HCT116 (cell line): ENCODE data around the gene OTUD5. TPM values are rescaled to one million over a fixed set of nuclear protein-coding genes. Genes with fewer than 3 reads are reported as not detected.

Experiments used
- ATAC-seq: fragments of 200-7000 bp; cut with Tn5 transposase; 2 replicates; pipeline ENCODE4 v1.9.1; 2020; ENCODE audit warnings: mild to moderate bottlenecking, moderate library complexity
- BruUV-seq: library from RNA; stranded (reverse); fragments of 400-500 nt; replicated peaks from 2 replicates; lab custom pipeline; 2021; lab: Mats Ljungman, UMichigan
- CTCF ChIA-PET: fragments of 300-600 bp; sonication (Branson Sonifier 250); formaldehyde crosslinking; loops from one replicate; lab custom pipeline; 2021; ENCODE audit warnings: antibody characterized with exemption; lab: Charles Lee
- POLR2A ChIA-PET: fragments of 300-600, 350-600 bp; sonication (Branson Sonifier 250); formaldehyde crosslinking; loops from one replicate; lab custom pipeline; 2021; ENCODE audit warnings: antibody characterized with exemption; lab: Charles Lee
- RAD21 ChIA-PET, 2 experiments: fragments of 300-600 bp; sonication (Branson Sonifier 250); formaldehyde crosslinking; loops; one replicate each; lab custom pipeline; 2023; ENCODE audit warnings: low total read pairs in 2 of 2; ENCODE audit not compliant: uncharacterized antibody in 2 of 2, unreplicated experiment in 2 of 2, low non-redundant PET in 1 of 2; lab: Charles Lee
- DNase-seq: peaks from one replicate; pipeline ENCODE4 v3.0.0-alpha.2; 2010; ENCODE audit warnings: low read depth, low spot score
- H2AFZ ChIP-seq: fragments of 200-600 bp; shearing (Covaris generic), sonication (generic); 2 replicates; pipeline ENCODE4 v1.6.1; 2017; ENCODE audit warnings: low read depth, mixed run types, mixed read lengths, antibody characterized with exemption, low read length; ENCODE audit not compliant: poor library complexity, severe bottlenecking
- H3K27ac ChIP-seq: 2 replicates; pipeline ENCODE4 v1.5.1; 2012; ENCODE audit warnings: low read depth, low read length
- H3K27me3 ChIP-seq: fragments of 200-600 bp; sonication (generic); 2 replicates; pipeline ENCODE4 v1.6.1; 2016; ENCODE audit warnings: mixed run types, low read length, mixed read lengths; ENCODE audit not compliant: insufficient read depth
- H3K36me3 ChIP-seq, 2 experiments: fragments of 200-500 bp in 1 of 2; fragments of 200-600 bp in 1 of 2; sonication (Bioruptor generic) in 1 of 2; sonication (generic) in 1 of 2; 2 replicates each; pipeline versions ENCODE4 v1.5.1 to v1.6.1; 2014 to 2016; ENCODE audit warnings: low read length in 2 of 2, inconsistent platforms in 1 of 2, mixed read lengths in 1 of 2, mixed run types in 1 of 2; ENCODE audit not compliant: insufficient read depth in 2 of 2, control insufficient read depth in 1 of 2
- H3K4me1 ChIP-seq, 2 experiments: fragments of 200-600 bp in 1 of 2; sonication (generic) in 1 of 2; 2 replicates each; pipeline versions ENCODE4 v1.5.1 to v1.6.1; 2012 to 2017; ENCODE audit warnings: low read length in 2 of 2, inconsistent platforms in 1 of 2, mild to moderate bottlenecking in 1 of 2, mixed read lengths in 1 of 2, mixed run types in 1 of 2, moderate library complexity in 1 of 2; ENCODE audit not compliant: insufficient read depth in 2 of 2, control insufficient read depth in 1 of 2
- H3K4me2 ChIP-seq: fragments of 200-600 bp; sonication (generic); 2 replicates; pipeline ENCODE4 v1.6.1; 2017; ENCODE audit warnings: mixed run types, low read length, mixed read lengths
- H3K4me3 ChIP-seq, 2 experiments: fragments of 200-600 bp in 1 of 2; sonication (generic) in 1 of 2; replicated peaks in 1 of 2; 2 replicates each; pipeline ENCODE4 v1.5.1; 2011 to 2016; ENCODE audit warnings: low read length in 2 of 2, control low read depth in 1 of 2, low read depth in 1 of 2, mild to moderate bottlenecking in 1 of 2, mixed read lengths in 1 of 2, mixed run types in 1 of 2
- H3K79me2 ChIP-seq: fragments of 200-600 bp; sonication (generic); 2 replicates; pipeline ENCODE4 v1.6.1; 2017; ENCODE audit warnings: mild to moderate bottlenecking, mixed run types, low read length, moderate library complexity, mixed read lengths; ENCODE audit not compliant: insufficient read depth
- H3K9ac ChIP-seq: fragments of 200-600 bp; sonication (generic); 2 replicates; pipeline ENCODE4 v1.6.1; 2016; ENCODE audit warnings: low read length, mixed read lengths
- H3K9me2 ChIP-seq: fragments of 200-600 bp; sonication (generic), shearing (Covaris generic); 2 replicates; pipeline ENCODE4 v1.6.1; 2017; ENCODE audit warnings: mixed run types, mild to moderate bottlenecking, moderate library complexity; ENCODE audit not compliant: insufficient read depth
- H3K9me3 ChIP-seq, 2 experiments: fragments of 200-500 bp in 1 of 2; fragments of 200-600 bp in 1 of 2; sonication (Bioruptor generic) in 1 of 2; sonication (generic) in 1 of 2; 2 replicates each; pipeline ENCODE4 v1.6.1; 2014 to 2017; ENCODE audit warnings: low read length in 2 of 2, mixed read lengths in 2 of 2, inconsistent platforms in 1 of 2, low read depth in 1 of 2, mild to moderate bottlenecking in 1 of 2, mixed run types in 1 of 2, moderate library complexity in 1 of 2; ENCODE audit not compliant: control insufficient read depth in 1 of 2, insufficient read depth in 1 of 2
- H4K20me1 ChIP-seq: fragments of 200-600 bp; sonication (generic), shearing (Covaris generic); 2 replicates; pipeline ENCODE4 v1.6.1; 2017; ENCODE audit warnings: mixed run types, mild to moderate bottlenecking, moderate library complexity; ENCODE audit not compliant: insufficient read depth
- EGR1 ChIP-seq: IDR thresholded peaks from 2 replicates; pipeline ENCODE4 v1.6.1; 2012; ENCODE audit warnings: low read depth
- ELF1 ChIP-seq: IDR thresholded peaks from 2 replicates; pipeline ENCODE4 v1.6.1; 2012; ENCODE audit warnings: low read depth, borderline replicate concordance
- EZH2phosphoT487 ChIP-seq: fragments of 200-600 bp; IDR thresholded peaks from 2 replicates; pipeline ENCODE4 v1.6.1; 2018; ENCODE audit warnings: antibody characterized with exemption, borderline replicate concordance
- POLR2AphosphoS5 ChIP-seq: IDR thresholded peaks from 2 replicates; pipeline ENCODE4 v1.6.1; 2011; ENCODE audit warnings: mild to moderate bottlenecking, low read depth, low read length, moderate library complexity
- SRF ChIP-seq: IDR thresholded peaks from 2 replicates; pipeline ENCODE4 v1.6.1; 2012; ENCODE audit warnings: low read depth
- ZNF274 ChIP-seq: fragments of 200-500 bp; sonication (Bioruptor generic); IDR thresholded peaks from 2 replicates; pipeline ENCODE4 v1.6.1; 2014; ENCODE audit warnings: mild to moderate bottlenecking, low read depth, low read length, inconsistent platforms
- intact Hi-C: fragments of 100-400 bp; cut with micrococcal nuclease; formaldehyde crosslinking; loops from 2 replicates; pipeline ENCODE4 v1.10.0; 2022
- total RNA-seq: library from RNA; stranded (reverse); gene quantifications from one replicate; pipeline ENCODE4 v1.2.1, GENCODE V29; 2021; ENCODE audit not compliant: unreplicated experiment
- TF ChIP-seq, protein P1 (sequence below): IDR thresholded peaks from 2 replicates; pipeline ENCODE4 v1.6.1; 2012
- TF ChIP-seq, protein P2 (sequence below): IDR thresholded peaks from 2 replicates; pipeline ENCODE4 v1.6.1; 2011; ENCODE audit warnings: mild to moderate bottlenecking, low read length, moderate library complexity; ENCODE audit not compliant: insufficient replicate concordance; ENCODE audit errors: extremely low read depth

OTUD5 gene
- total RNA-seq, 1 experiment from 2014 or later, result 42.6 TPM

DNA sequence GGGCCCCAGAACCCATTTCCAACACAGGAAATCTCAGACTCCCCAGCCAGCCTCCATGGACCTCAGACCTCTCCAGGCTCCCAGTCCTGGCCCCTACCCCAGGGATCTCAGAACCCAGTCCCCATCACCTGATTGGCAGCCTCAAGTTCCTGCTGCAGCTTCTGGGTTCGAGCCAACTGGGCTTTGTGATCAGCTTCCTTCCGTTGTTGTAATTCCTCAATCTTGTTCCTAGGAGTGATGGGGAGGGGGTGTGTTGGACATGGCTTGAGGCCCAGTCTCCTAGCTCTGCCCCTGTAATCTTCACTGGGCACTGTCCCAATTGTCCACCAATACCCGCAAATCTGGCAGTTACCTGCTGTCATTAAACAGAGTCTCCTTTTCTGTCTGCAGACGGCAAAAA is 32.1 kb upstream of the OTUD5 start:
- Histone ChIP-seq H3K9ac (no peak overlapping the region), H3K4me2 (no peak overlapping the region), H3K9me3 (no peaks in the 10 kb centered on the region), H3K27me3 (no peaks in the 10 kb centered on the region), H2AFZ (no peak overlapping the region), H3K36me3 (no peaks in the 10 kb centered on the region; a peak in 1 of 4 replicates), H3K79me2 (no peaks in the 10 kb centered on the region), H4K20me1 (no peaks in the 10 kb centered on the region), H3K9me2 (no peaks in the 10 kb centered on the region), H3K4me1 (no peaks in the 10 kb centered on the region), H3K27ac (no peak overlapping the region), H3K4me3 (no peak overlapping the region)
- POLR2A ChIA-PET, result interaction anchor here (0.6 kb wide), 1 partner anchor 10 kb away, joined by 4 read pairs; no protein-coding TSS in a partner anchor
- RAD21 ChIA-PET, result no interaction called here
- CTCF ChIA-PET, result no interaction called here
- DNase-seq (no peak), ATAC-seq (no peak)
- TF ChIP-seq SRF, result no peak
- TF ChIP-seq, protein P1, sequence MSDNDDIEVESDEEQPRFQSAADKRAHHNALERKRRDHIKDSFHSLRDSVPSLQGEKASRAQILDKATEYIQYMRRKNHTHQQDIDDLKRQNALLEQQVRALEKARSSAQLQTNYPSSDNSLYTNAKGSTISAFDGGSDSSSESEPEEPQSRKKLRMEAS, result no peak
- BruUV-seq, result no TSS peak
- intact Hi-C loops, result no loop called here

DNA sequence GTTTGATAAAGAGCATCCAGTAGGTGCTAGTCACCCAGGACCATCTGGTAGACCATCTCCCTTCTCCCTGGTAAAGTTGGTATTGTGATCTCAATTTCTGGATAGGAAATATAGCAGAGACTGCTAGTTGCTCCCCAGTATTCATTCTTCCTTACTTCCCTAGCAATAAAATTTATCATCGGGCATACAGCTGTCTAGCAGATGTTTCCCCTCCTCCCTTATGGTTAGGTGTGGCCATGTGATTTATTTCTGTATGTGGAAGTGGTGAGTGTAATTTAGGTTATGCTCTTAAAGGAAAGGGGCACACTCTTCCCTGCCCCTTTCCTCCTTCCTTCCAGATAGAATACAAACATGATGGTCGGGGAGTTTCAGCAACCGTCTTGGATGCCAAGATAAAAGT is 26.5 kb upstream of the OTUD5 start:
- no TSS peak for BruUV-seq
- Histone ChIP-seq H3K9ac (no peak overlapping the region), H3K27ac (no peak overlapping the region), H3K4me3 (no peak overlapping the region), H3K79me2 (no peaks in the 10 kb centered on the region), H3K9me3 (no peaks in the 10 kb centered on the region), H3K36me3 (peaks cover 0 to 7% of the 10 kb centered on the region in 2 experiments; a peak in 1 of 4 replicates), H2AFZ (no peak overlapping the region), H3K4me1 (no peaks in the 10 kb centered on the region), H4K20me1 (no peaks in the 10 kb centered on the region), H3K27me3 (no peaks in the 10 kb centered on the region), H3K9me2 (no peaks in the 10 kb centered on the region), H3K4me2 (no peak overlapping the region)
- POLR2A ChIA-PET, result no interaction called here
- CTCF ChIA-PET, result no interaction called here
- intact Hi-C loops, result no loop called here
- ATAC-seq (no peak), DNase-seq (no peak)
- RAD21 ChIA-PET, result no interaction called here
- no peak for TF ChIP-seq EGR1
- no peak for TF ChIP-seq ZNF274
- TF ChIP-seq ELF1, result no peak
- TF ChIP-seq POLR2AphosphoS5, result no peak
- TF ChIP-seq, protein P2, sequence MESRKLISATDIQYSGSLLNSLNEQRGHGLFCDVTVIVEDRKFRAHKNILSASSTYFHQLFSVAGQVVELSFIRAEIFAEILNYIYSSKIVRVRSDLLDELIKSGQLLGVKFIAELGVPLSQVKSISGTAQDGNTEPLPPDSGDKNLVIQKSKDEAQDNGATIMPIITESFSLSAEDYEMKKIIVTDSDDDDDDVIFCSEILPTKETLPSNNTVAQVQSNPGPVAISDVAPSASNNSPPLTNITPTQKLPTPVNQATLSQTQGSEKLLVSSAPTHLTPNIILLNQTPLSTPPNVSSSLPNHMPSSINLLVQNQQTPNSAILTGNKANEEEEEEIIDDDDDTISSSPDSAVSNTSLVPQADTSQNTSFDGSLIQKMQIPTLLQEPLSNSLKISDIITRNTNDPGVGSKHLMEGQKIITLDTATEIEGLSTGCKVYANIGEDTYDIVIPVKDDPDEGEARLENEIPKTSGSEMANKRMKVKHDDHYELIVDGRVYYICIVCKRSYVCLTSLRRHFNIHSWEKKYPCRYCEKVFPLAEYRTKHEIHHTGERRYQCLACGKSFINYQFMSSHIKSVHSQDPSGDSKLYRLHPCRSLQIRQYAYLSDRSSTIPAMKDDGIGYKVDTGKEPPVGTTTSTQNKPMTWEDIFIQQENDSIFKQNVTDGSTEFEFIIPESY, result no peak
- no peak for TF ChIP-seq EZH2phosphoT487
